ENCODE results near the gene CATSPERZ.

The CATSPERZ gene

GRCh38 chr11:64342869-64343745 is 42.9 kb downstream of the CATSPERZ start:
- no peak for FAIRE-seq

GRCh38 chr11:64343767-64344559 is 43.8 kb downstream of the CATSPERZ start:
- FAIRE-seq, result no peak

- no peak for FAIRE-seq
These were observed 44.6 kb downstream of the CATSPERZ start for GRCh38 chr11:64344787-64345186.

- FAIRE-seq, result no peak
These were observed 47.2 kb downstream of the CATSPERZ start for GRCh38 chr11:64347193-64347867.

GRCh38 chr11:64348383-64349024 is 48.3 kb downstream of the CATSPERZ start:
- FAIRE-seq, result no peak

GRCh38 chr11:64349025-64349387 is 48.8 kb downstream of the CATSPERZ start:
- FAIRE-seq, result no peak

- FAIRE-seq, result no peak
These were observed 49.2 kb downstream of the CATSPERZ start for GRCh38 chr11:64349404-64349803.

GRCh38 chr11:64351136-64351631 is 51.0 kb downstream of the CATSPERZ start:
- FAIRE-seq, result no peak

- FAIRE-seq, result no peak
These were observed 52.2 kb downstream of the CATSPERZ start for GRCh38 chr11:64352099-64352994.

- no peak for FAIRE-seq
These were observed 53.0 kb downstream of the CATSPERZ start for GRCh38 chr11:64352995-64353714.

GRCh38 chr11:64353715-64354506 is 53.8 kb downstream of the CATSPERZ start:
- FAIRE-seq, result no peak

Measured in islet of Langerhans (tissue), 1 donor.